ENCODE results near the gene KCNK5.

KCNK5 gene

DNA sequence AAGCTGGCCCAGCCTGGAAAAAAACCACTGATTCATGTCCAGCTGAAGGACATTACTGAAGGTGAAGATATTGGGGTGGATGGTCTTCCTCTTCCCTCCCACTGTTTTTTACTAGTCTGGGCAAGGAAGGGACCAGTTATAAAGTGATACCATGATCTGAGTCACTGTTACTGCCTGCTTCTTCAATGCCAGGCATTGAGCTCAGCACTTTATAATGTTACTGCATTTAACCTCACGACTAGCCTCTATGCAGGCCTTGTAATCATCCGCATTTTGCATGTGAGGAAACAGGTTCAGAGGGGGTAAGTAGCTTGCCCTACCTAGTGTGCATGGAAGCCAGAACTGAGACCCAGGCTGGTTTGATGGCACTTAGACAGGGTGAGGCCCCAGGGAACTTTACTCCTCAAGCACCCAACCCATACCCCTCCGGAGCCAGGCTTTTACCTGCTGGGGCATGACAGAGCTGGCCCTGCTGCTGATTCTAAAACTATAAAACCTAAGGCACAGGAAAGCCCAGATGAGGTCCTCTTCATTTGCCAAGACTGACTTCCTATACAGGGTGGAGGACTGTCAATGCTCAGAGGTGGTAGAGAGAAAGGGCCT, 11.0 kb upstream of the KCNK5 start:
- DNase-seq = no peak

DNA sequence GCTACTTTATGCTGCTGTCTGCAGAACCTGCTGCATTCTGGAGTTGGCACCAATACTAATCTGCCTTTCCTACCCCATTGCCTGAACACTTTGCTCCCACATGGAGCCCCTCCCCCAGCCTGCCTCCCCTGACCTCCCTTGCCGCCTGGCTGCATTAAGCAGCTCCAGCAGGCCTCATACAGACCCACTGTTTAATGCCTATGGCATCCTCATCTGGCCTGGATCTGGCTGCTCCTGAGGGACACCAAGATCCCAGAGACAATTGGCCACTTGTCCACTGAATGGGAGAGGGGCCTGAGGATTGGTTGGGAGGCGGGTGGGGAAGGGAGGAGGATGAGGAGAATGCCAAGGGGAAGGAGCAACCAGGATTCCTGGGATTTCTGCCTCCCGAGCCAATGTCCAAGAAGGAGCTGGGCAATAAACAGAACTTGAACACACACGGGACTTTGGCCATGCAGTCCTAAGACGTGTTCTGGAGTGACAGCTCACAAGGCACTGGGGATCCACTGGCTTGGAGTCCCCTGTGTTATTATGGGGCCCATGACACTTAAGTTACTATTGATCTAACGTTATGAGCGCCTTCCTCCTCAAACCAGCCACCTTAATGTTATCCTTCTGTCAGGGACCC, 10.4 kb upstream of the KCNK5 start:
- DNase-seq = peak in 9 of 58 donors; percentile 4 to 44 (median 14)

DNA sequence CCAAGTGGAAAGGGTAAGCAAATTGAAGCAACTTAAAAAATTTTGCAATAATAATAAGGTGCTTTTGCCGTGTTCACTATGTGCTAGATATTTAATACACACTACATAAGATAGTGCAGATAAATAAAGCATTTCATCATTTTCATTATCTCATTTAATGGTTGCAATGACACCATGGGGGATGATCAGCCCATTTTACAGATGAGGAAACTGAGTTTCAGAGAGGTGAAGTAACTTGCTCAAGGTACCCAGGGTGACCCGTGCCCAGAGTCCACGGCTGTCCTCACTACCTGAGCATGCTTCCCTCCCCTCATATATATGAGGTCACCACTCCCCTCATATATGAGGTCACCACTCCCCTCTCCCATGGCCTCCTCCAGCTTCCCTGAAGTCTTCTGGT, 7.5 kb upstream of the KCNK5 start:
- no peak for DNase-seq

DNA sequence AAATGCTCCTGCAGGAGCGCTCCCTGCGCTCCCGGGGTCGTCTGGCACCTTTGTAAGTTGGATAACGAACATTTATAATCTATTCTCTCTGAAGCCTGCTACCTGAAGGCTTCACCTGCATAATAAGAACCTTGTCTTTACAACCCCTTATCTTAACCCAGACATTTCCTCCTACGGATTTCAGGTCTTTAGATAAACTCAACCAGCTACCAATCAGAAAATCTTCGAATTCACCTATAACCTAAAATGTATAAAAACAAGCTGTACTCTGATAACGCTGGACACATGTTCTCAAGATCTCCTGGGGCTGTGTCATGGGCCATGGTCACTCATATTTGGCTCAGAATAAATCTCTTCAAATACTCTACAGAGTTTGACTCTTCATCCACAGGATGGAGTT, 4.1 kb upstream of the KCNK5 start:
- no peak for DNase-seq

DNA sequence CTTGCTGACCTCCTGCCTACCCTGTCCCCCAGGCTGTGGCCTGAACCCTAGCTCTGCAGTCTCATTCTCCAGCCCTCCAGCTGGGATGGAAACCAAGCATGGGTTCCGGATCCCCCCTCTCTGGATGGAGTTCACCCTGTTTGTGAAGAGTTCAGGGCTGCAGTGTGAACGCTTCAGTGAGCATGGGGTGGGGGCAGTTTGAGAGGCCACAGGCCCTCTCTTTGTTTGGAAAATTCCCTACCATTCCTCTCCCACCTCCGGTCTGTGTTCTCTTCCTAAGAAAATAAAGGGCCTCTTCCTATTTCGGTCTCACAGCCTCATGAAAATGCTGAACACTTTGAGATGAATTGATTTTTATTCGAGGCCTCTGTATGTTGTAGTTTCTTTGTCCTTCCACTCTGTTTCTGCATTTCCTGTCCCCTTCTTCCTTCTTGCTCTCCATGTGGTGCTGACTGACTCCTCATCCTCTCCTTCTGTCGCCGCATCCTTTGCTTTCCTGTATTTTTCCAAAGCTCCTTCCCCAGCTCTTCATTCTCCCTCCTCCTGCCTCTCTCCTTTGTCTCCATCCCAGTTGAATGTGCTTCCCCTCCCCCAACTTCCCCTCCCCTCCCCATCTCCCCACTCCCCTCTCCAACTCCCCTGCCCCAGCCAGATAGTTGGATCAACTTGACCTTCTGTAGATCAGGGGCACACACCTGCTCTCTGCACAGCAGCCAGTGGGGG, 2.4 kb upstream of the KCNK5 start:
- DNase-seq = no peak

DNA sequence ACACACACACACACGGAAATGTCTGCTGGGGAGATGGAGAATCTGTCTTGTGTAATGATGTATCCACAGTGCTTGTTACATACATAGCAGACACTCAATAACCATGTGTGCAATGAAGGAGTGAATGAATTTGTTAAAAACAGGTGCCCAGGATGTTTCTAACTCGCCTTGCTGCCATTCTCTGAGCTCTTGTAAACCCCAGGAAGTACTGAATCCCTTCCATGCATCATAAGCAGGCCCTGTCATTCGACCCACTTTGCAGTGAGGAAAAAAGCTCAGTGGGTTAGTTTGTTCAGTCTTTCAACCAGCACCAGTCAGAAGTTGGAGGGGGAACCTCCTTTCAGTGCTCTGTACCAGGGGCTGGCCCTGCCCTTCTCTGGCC, 1.4 kb upstream of the KCNK5 start:
- DNase-seq = no peak

DNA sequence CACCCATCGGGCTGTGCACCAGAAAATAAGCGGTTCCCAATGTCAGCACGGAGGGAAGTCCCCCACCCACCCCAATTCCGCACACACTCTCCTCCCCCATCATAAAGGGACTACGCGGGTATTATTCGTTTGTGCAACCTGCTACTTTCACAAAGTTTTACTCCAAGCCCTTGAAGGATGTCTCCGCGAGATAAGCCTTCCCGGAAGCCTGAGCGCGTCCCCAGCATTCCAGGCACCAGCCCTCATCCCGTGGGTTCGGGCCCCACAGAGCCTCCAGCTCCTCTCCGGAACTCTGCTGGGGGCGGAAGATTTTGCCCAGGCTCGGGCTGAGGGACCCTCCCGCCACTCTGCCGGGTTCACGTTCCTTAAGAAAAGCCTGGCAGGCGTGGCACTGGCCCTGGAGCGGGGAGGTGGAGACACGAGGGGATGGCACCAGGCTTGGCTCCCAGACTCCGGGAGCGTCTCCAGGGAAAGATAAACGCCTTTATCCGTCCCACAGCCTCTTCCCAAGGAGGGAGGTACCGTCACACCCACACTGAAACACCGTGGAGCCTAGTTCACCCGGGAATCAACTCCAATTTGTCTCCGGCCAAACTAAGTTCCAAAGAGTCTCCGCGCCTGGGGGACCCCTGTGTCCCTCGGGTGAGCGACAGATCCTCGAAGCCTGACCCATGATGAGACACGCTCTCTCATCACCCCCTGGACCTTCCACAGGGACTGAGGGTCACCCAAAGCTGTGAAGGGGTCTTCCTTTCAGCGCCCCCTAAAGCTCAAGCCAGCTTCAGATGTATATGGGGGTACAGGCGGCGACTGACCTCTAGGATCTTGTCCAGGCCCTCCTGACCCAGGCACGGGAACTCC, 934 bp downstream of the KCNK5 start:
- DNase-seq = no peak

DNA sequence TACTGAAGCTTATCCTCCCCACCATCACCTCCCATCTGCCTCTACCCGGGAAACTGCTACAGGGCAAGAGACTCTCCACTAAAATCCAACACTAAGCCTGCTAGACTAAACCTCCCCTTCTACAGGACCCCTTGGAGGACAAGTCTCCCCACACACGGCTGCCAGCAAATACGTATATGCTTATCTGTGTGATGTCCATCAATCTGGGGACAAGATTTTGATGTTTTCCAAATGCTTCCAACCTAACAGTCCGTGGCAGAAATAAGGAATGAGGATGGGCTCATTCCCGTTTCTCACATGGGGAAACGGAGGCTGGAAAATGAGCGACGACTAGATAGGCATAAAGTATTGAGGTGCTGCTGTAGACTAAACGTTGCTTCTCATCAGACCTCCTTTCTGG, 1.8 kb downstream of the KCNK5 start:
- DNase-seq = no peak

DNA sequence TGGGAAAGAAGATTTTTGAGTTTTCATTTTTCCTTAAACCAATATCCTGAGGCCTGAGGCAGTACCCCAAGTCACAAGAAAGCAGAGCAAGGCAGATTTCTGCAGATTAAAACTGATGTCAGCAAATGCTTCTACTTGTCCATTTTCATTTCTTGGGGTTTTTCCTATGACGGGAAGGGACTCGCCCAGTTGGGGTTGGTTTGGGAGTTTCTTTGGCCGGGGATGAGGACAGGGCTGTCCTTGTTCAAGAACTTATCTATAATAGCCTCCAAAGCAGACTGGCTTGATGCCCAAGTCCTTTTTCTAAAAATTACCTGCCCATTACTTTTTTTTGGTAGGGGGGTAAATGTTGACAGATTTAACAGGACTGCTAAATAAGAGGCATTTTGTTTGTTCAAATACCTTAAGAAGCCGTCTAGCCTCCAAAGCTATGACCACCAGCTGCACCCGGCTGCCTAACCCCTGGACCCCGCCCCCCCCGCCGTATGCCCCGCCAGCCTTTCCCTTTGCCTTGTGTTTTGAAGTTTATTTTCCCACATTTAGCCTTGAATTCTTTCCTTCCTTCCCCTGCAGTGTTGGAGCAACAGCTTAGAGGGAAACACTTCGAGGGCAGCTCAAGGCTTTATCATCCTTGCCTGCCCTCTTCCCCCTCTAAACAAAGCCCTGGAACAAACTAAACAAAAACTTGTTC, 2.5 kb downstream of the KCNK5 start:
- no peak for DNase-seq

DNA sequence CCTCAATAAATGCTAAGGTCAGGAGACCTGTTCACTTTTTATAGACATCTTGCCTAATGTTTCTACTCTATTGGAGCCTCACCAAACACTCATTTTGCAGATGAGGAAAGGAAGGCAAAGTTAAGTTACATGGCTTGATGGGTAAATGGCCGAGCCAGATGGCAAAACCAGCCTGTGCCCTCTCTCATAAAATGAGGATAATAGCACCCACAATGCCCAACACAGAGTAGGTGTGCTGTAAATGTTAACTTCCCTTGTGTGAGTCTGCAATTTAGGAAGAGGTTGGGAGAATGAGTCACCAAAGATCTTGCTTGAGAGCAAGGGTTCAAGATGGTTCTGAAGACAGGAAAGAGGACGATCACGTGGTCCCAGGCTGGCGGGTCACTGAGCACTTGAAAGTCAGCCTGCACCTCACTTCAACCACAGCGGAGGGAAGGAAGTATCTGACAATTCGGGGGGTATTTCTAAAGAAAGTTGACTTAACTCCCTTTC, 3.3 kb downstream of the KCNK5 start:
- DNase-seq = no peak

DNA sequence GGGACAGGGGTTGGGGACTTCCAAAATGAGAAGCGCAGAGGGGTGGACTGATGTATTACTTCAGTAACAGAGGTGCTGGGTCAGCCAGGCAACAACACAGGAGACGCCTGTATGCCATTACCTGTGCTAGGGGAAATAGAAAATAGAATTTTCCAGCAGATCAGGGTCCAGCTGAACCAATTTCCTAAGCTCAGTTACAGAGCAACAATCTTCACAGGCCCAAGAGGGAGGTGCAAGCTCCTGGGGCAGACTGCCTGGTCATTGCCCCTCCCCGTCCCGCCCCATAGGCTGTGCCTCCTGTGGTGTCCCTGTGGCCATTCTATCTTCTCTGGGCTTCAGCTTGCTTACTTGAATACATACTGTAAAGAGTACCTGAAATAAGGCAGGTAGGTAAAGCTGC, 3.7 kb downstream of the KCNK5 start:
- DNase-seq = no peak

DNA sequence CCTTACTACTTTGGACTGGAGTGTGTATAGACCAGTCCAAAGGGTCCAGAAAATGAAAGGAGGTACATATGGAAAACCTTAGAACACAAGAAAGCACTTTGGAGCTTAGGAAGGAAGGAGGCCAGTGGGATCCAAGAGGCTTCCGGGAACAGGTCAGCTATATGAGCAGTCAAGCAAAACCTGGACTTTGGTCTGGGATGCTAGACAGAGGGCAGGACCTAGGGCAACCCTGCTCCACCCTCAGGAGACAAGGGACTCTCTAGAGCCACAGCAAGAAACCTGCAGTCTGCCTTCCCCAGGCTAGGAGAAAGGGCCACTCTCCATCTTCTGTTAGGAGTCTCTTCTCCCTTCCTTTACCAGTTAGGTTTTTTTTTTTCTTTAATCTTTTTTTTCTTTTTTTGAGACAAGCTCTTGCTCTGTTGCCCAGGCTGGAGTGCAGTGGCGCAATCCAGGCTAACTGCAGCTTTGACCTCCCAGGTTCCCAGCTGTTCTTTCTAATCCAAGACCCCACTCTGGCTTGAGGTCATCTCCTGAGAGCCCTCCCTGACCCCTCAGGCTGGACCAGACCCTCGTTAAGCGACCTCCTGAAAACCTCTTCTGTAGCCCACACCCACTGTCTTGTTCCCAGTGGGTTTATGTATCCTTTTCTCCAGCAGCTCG, 4.6 kb downstream of the KCNK5 start:
- no peak for DNase-seq

DNA sequence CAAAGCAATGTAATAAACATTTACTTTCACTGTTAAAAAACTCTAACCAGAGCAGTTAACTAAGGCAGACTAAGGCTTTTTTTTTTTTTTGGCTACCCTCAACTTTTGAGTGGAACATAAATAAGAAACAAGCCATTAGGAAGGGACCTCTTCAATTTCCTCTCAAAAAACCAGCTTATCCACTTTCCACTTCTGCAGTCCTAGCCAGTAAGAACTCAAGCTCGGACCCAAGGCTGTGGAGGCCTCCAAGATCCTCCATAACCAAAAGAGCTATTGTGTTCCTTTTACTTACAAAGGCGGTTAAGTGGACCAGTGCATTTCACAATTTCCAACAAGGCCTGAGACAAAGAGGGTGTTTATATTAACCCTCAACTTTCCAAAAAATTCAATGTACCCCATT, 5.3 kb downstream of the KCNK5 start:
- DNase-seq = no peak

DNA sequence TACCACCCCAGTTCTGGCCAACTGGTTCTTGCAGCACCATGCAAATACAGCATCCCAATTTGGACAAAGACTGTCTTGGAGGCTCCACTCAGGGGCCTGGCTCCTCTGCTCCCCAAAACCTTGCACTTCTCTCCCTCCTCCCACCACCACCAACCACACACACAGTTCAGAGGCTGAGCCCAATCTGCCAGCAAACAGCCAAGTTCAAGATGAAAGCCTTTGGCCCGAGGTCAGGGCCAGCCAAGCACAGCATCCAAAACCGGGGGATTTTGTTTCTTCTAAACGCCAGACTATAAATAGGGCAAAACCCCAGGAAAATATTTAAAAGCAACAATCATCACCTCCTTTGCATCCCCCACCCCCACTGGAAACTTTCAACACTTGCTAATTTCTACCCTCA, 5.7 kb downstream of the KCNK5 start:
- DNase-seq = no peak

DNA sequence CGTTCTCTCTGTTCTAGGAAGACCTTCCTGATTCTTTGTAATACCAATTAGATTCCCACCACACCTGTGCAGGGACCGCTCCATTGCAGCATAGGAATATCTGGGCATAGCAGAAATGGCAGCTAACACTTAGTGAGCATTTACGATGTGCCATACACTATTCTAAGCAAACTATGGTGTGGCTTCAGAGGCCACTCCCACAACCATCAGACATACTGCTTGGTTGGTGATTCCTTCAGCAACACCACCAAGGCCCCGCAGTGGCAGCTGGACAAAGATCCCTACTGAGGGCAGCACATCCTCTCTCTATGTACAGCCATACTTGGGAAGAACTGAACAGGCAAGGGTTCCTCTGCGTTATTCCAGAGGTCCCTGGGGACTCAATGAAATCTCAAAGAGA, 6.2 kb downstream of the KCNK5 start:
- DNase-seq = no peak

DNA sequence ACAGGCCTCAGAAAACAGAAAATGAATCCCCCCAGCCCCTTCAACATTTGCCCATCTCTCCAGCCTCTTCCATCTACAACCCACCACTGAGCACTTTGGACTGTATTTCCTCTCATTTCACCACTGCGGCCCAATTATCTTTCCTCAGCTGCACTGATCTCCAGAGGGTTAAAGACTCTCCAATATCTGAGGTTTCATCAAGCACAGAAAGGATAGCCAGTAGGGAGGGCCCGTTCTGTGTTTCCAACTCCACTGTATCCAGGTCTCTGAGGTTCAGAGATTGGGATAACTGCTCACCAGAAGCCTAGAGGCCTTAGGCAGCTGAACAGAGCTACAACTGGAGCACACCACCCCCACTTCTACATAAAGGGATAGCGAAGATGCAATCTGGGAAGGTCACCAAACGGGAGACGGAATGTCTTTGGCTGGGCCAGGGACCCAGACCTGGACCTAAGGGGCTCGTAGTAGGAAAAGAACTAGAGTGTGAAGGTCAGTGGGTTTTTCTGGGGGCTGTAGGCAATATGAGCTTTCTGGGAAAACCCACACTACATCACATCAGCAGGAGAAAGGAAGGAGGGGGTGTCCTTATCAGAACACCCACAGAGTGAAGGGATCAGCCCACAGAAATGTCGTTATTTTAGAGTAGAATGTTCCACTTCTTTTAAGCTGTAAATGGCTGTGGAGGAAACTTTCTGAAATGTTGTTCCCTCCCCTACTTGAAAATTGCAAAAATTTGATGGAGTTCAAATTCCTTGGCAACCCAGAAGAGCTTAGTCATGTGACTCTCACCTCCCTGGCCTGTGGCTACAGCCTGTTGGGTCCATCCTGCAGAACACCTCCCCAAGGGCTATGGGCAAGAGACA, 7.3 kb downstream of the KCNK5 start:
- no peak for DNase-seq

DNA sequence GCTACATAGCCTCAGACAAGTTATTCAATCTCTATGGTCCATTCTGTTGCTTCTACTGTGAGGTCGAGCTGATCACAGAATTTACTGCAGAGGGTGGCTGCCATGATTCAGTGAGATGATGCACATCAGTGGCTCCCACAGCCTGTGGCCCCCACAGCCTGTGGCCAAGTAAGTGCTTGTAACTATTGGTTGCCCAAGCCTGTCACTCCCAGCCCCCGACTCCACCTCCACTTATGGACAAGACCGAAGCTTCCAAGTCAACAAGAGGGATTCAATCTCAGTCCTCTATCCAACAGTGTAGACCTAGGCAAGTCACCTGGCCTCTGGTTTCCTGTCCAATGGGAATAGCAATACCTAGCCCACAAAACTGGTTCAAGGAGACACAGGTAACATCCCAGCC, 8.2 kb downstream of the KCNK5 start:
- no peak for DNase-seq

DNA sequence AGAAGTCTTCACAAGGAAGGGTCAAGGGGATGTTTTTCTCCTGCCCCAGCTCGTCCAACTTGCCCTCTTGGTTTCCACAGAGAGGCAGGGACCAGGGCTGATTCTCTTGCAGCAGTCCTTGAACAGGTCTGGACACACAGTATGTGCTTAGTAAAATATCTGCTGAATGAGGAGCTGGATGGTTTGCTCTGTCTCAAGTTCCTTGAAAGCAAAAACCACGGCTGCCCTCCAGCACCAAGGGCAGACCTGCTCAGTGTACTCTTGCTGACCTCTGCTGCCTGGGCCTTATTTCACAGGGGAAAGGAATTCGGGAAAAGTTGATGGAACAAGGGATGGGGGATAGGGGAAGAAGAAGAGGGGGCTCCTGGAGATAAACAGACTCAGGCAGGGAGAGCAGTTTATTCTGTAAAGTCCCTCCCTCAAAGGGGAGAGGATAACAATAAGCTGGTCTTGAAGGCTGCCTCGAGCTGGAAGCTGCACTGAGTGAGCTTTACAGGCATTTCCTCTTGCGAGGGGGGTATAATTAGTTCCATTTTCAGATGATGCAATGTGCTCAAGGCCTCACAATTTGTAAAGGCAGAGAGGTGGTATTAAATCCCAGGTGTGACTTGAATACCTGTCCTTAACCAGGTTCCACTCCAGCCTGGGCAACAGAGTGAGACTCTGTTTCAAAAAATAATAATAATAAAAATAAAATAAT, 10.3 kb downstream of the KCNK5 start:
- no peak for DNase-seq

Measured in anterior cingulate cortex (tissue), 58 donors.